Measurements from ENCODE around the gene FARP1.

GRCh38 chr13:98129059-98129746 is 13.7 kb upstream of the FARP1 start:
- no peak for TF ChIP-seq POLR2A (IDR thresholded peaks at IDR 0.05)
- no peak for TF ChIP-seq CTCF (IDR thresholded peaks at IDR 0.05)
